KBM-7 (cell line): ENCODE measurements around the gene EPM2A.
"Not testable (repeated sequence)": the region's sequence is repeated elsewhere in the genome, so short reads cannot be mapped to it uniquely, and the experiment has no call there.

Source experiments
- DNase-seq: peaks from one replicate; pipeline ENCODE4 v3.0.0-alpha.2; 2015
- in situ Hi-C: fragments of 300-500 bp; cut with MboI; formaldehyde crosslinking; loops from 2 replicates; pipeline ENCODE4 v1.14.3; 2020; ENCODE audit warnings: low sequenced_read_pairs, low pct_unique_long_range_greater_than_20kb, mixed read lengths

Gene EPM2A

DNA sequence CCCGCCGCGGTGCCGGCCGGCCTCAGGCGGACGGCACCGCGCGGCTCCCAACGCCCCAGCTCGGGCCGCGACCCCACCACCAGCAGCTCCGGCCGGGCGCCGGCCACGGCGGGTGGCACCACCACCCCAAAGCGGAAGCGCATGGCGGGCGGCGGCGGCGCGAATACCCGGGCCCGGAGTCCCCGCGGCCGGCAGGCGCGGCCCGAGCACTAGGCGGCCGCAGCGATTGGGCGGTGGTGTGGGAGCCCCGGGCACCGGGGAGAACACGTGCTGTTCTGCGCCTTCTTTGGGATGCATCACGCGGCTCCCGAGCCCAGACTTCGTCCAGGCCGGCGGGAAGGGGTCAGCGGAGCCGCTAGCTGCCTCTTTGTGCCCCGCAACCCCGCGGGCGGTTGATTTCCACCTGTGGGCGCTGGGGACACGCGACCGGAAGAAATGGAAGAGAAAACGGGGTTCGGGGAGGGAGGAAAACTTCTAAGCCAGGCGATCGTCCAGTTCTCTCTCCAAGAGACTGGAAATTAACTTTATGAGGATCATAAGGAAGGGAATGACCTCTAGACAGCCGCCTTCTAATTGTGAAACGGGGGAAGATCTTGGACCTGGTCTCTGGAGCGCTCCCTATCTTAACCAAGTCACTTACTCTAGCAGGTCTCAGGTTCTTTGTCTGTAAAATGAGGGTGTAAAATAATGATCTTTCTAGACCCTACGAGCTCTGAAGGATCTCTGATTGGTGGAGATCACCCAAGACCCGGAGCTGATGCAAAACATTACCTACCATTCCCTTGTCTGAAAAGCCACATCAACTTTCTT is at the start of gene EPM2A:
EPM2A (minus strand) TSS at position 165 of the 810 bp plus-strand sequence; CDS start at position 143, 22 bp downstream.
- in situ Hi-C loops: no loop called here

DNA sequence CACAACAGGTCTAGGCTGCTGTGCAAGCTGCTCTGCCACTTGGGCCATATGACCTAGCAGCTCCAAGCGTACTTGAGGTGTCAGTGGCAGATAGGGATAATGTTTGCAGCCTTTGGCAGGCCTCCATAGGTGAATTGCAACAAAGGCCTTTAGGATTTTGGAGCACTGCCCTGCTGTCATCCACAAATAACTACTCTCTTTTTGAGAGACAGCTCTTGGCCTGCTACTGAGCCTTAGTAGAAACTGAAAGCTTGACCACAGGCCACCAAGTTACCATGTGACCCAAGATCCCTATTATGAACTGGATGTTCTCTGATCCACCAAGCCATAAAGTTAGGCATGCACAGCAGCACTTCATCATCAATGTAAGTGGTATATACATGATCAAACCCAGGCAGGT is 49.4 kb upstream of the EPM2A start:
- DNase-seq: no peak
- in situ Hi-C loops: no loop called here

More for the DNA sequence above, at the start of gene EPM2A:
- peak; percentile 79 for DNase-seq

DNA sequence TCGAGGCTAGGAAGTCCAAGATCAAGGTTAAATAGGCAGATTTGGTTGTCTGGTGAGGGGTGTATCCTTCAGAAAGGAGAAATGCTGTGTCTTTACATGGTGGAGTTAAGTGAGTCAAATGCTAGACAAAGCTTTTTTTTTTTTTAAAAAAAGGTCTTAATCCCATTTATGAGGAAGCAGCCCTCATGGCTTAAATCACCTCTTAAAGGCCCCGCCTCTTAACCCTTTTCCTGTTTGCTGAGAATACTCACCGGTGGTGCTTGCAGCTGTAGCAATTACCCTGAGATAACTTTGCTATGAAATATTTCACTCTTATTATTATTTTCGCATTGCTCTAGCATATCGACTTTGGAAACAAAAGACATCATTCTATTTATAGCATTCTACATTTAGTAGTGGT is 48.5 kb upstream of the EPM2A start:
- DNase-seq: peak; percentile 46
- in situ Hi-C loops: no loop called here

DNA sequence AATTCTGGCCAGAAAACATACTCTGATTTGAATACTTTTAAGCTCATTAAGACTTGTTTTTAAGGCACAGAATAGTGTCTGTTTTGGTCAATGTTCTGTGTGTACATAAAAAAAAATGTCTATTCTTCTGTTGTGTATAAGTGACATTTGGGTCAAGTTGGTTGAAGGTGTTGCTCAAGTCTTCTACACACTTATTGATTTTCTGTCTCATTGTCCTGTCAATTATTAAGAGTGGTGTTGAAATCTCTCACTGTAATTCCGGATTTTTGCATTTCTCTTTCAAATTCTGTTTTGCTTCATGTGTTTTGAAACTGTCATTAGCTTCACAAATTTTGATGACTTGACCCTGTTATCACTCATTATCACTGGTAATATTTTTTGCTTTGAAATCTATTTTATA is 37.5 kb upstream of the EPM2A start:
- in situ Hi-C loops: no loop called here
- no peak for DNase-seq

DNA sequence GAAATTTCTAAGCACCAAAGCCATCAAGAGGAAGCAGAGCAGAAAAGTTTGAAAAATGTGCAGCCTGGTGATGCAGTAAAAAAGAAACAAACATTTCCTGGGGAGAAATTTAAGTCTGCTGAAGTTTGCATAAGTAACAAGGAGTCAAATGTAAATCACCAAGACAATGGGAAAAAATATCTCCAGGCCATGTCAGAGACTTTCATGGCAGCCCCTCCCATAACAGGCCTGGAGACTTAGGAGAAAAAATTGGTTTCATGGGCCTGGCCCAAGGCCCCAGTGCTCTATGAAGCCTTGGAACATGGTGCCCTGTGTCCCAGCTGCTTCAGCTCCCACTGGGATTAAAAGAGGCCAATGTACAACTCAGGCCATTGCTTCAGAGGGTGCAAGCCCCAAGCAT is 30.1 kb upstream of the EPM2A start:
- in situ Hi-C loops: no loop called here
- DNase-seq: no peak

DNA sequence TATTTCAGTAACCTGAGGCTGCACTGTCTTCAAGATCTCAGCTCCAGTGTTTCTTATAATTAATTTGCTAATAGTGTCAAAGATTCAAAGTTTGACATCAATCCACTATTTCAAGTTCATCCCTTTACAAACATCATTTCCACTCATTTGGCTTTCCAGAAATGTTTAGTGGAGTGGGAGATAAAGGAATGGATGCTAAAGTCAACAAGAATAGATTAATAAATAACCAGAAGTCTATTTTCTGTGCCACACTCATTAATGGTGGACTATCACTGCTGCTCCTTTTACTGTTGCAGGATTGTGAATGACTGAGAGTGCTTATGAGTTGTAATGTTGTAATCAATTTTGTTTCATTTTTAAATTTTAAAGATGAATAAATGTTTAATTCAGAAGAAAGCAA is 28.4 kb upstream of the EPM2A start:
- DNase-seq: no peak
- in situ Hi-C loops: no loop called here

DNA sequence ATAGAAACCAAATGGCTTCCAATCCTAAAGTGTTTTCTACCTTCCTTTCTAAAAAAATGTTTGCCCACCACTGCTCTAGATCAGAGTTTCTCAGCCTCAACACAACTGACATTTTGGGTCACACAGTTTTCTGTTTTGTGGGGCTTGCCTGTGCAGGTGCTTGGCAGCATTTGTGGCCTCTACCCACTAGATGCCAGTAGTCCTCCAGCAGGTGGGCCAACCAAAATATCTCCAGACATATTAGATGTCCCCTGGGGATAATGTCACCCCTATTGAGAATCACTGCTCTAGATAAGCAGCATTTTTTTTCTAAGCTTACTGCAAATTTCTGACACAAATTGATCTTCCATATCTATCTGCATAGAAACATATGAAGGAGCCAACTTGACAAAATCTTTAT is 26.3 kb upstream of the EPM2A start:
- no peak for DNase-seq
- in situ Hi-C loops: no loop called here

DNA sequence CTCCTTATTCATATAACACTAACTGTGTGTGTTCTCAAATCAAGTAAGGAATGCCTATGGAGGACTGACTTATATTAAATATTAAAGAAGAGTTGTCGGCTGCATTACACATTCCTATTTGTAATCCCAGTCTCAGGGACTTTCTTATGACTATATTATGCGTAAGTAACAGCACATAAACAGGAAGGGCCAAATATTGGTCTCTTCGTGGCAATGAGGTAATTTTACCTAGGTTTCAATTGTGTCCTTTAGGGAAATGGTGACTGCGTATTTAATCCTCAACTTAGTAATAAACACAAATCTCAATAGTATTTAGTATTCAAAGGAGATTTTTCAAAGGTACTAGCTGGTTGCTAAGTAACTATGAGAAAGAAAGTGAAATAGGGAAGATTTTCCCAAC is 22.8 kb upstream of the EPM2A start:
- no peak for DNase-seq
- in situ Hi-C loops: no loop called here

DNA sequence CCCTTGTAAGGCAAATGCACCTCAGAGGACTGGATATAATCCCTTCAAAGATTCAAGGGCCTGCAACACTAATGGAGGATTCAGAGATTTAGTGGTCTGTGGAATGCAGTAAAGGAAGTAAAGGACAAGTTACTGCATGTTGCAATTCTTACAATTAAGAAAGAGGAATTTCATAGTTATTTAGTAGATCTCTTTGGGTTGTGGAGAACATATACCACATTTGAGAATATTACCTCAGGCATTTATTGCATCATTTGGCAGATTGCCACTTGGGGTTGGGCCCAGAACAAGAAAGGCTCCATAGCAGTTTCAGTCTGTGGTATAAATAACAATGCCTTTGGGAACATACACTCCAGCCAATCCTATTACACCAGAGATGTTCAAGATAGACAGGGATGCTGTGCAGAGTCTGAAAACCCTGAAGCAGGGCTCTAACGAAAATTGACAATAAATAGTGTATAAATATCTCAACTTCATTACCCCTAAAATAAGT is 20.9 kb upstream of the EPM2A start:
- in situ Hi-C loops: no loop called here
- DNase-seq: peak; percentile 35

DNA sequence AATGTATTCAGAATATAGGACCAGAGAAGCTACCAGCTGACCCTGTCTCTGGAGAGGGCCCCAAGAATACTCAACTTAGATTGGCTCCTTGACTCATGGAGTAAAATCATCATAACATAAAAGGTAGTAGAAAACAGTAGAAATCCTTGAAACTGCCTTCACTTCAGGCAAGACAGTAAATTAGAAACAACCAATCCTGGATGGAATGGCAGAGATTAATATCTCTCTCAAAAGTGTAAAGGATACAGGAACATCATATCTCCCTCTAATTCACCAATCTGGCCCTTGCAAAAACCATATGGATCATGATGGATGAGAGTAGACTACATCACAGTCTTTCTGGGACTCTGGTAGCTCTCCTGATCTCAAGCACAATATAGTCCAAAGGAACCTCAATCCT is 20.4 kb upstream of the EPM2A start:
- no peak for DNase-seq
- in situ Hi-C loops: no loop called here

DNA sequence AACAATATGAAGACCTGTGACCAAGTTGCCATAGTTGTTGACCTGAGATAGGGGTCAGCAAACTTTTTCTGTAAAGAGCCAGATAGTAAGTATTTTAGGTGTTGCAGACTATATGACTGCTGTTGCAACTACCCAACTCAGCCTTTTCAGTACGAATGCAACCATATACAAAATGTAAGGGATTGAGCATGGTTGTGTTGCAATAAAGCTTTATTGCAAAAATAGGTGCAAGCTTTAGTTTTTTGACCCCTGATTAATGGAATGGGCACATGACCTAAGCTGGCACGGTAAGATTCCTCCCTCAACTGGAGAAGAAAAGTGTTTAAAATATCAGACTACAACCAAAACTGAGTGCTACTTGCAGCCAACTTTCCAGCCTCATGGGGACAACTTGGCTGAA is 17.3 kb upstream of the EPM2A start:
- in situ Hi-C loops: no loop called here
- DNase-seq: no peak

DNA sequence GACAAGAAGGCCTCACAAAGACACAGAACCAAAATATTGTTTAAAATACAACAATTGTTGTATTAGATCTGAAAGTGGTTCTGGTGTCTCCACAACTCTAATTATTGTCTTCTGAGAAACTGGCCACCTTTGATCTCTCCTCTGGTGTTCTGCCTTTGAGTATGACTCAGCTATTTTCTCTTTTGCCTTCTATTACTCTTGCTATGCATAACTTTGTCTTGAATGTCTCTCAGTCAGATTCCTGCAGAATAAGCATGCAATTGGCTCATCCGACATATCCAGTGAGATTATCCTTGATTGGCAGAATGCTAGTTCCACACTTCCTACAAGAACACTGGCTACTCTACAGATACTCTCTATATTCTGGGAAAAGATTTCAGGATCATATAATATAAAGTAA is 14.3 kb upstream of the EPM2A start:
- in situ Hi-C loops: no loop called here
- DNase-seq: peak; percentile 27

DNA sequence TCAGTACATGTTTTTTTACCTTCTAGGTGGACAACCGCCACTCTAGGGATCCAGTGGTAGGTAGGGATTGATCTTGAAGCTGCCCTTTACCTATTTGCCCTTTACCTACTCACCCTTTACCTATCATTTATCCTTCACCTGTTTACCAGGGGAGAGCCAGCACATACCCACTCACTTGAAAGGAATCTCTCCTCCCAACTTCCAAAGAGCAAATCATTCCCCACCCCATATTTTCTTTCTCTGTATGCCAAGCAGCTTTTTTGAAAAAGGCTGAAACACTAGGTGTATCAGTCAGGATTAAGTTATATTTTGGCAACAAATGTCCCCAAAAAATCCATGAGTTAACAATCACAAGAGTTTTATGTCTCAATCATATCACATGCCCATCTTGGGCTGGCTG is 10.5 kb upstream of the EPM2A start:
- no peak for DNase-seq
- in situ Hi-C loops: no loop called here

DNA sequence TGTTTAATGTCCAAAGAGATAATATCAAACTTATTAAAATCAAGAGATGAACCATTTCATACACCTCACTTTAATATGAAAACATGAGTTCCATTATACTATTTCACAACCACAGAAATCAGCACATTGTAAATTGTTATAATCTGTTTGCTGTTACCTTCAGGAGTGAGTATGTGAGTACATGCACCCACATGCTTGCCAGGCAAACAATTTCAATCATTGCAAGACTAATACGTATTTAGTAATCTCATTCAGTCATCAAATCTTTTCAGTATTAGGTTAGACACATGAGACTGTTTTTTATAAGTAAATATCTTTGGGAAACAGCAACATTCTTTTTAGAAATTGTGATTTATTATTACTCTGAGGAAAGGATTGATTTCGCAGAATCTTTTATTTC is 9.3 kb upstream of the EPM2A start:
- DNase-seq: no peak
- in situ Hi-C loops: no loop called here

DNA sequence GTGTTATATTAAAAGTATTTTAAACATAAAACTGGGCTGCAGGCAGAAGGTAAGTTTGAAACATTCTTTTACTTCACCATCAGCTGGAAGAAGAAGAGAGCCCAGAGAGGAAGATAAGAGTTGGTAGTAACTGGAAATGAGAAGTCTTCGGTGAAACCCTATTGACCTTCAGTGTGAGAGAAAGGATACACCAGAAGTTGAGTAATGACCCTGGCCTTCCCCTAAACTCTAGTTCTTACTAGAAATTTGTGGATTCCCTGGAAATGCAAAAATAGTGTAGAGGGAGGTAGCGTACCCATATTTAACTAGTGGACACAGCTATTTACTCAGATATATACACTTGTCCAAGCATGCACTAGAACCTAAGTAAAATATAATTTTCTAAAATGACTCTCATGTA is 8.0 kb upstream of the EPM2A start:
- no peak for DNase-seq
- in situ Hi-C loops: no loop called here

DNA sequence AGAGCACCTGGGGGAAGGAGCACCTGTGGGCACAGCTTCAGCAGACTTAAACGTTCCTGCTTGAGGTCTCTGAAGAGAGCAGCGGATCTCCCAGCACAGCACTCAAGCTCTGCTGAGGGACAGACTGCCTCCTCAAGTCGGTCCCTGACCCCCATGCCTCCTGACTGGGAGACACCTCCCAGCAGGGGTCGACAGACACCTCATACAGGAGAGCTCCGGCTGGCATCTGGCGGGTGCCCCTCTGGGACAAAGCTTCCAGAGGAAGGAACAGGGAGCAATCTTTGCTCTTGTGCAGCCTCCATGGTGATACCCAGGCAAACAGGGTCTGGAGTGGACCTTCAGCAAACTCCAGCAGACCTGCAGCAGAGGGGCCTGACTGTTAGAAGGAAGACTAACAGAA is 7.2 kb upstream of the EPM2A start:
- in situ Hi-C loops, DNase-seq: not testable (repeated sequence)

DNA sequence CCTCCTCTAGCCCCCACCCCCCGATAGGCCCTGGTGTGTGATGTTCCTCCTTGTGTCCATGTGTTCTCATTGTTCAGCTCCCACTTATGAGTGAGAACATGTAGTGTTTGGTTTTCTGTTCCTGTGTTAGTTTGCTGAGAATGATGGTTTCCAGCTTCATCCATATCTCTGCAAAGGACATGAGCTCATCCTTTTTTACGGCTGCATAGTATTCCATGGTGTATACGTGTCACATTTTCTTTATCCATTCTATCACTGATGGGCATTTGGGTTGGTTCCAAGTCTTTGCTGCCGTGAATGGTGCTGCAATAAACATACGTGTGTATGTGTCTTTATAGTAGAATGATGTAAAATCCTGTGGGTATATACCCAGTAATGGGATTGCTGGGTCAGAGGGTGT is 4.4 kb upstream of the EPM2A start:
- DNase-seq, in situ Hi-C loops: not testable (repeated sequence)

DNA sequence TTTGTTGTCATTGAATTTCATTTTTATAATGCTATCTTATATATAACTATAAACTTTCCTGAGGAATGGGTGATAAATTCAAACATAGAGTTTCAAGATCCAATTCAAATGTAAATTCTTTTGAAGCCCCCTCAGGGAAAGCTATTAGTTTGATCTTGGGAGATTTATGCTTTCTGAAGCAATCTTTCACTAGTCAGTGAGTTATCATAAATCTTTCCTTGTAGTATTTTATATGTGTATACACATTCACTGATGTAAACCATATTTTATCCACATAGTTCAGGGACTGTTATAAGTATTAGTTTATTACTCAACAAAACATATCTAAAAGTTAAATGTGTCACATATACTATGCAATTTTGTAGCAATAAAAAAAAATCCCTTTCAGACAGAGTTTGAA is 2.9 kb upstream of the EPM2A start:
- in situ Hi-C loops: no loop called here
- DNase-seq: no peak

DNA sequence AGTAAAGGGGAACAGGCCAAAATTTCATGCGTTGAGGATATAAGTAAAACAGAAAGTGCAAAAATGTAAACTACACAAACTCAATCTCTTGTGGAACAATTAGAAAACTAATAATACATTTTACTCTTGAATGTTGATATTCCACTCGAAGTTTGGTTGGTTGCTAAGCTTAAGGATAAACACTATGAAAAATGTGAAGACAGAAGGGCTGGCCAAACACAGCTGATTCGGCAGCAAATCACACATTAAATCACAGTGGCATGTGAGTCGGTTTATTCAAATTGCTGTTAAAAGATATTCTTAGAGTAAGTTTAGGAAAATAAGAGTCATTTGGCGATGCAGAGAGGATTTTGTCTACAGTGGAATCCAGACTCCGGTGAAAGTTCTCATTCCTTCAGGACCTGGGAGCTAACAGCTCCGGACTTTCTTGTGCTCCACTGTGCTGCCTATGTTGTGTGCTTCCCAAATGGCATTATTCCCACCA is 1.4 kb upstream of the EPM2A start:
- in situ Hi-C loops: no loop called here
- DNase-seq: peak; percentile 33

DNA sequence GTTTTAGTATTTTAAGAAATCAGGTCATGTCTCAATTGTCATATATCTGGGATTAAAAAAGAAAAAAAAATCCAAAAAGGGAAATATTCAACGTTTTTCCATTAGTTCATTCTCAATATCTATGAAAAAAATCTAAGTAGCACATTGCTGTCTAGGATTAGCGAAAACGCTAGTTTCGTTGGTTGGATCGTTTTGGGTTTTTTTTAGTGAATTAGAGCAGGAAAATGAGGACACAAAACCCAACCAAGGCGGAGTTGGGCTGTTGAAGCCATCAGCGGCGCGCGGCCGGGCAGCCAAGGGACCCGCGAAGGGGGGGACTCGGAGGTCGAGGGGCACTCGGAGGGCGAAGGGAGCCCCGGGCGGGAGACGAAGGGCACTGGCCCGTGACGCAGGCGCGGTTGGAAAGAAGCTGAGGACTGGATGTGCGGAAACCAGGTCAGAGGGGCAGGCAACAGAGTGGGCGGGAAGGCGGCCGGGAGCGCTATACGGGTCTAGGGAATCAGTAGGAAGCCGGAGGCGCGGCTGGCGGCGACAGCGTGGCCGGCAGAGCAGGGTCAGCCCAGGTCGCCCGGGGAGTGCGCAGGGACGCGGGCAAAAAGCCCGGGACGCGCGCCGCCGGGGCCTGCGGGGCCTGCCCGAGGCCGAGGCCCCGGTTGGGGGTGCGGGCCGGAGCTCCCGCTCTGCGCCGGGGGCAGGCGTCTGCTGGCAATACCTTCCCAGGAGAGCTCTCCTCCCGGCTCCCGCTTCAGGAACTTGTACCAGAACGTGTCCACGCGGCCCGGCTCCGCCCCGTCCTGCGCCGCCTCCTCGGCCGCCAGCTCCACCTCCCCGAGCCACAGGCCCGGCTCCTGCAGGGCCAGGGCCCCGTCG is 599 bp downstream of the EPM2A start:
- in situ Hi-C loops: no loop called here
- peak; percentile 91 for DNase-seq
